HG03565 (cell line): ENCODE results near the gene TOMM7.
A peak's percentile ranks its signal among the peaks of the same experiment; 100 is the strongest.
"Not testable (repeated sequence)": the region's sequence is repeated elsewhere in the genome, so short reads cannot be mapped to it uniquely, and the experiment has no call there.

Experiments
- ATAC-seq: cut with Tn5 transposase; IDR thresholded peaks from one replicate; pipeline ENCODE4 v1.9.1; 2021; ENCODE audit warnings: mild to moderate bottlenecking, moderate library complexity; ENCODE audit not compliant: unreplicated experiment

Gene TOMM7

DNA sequence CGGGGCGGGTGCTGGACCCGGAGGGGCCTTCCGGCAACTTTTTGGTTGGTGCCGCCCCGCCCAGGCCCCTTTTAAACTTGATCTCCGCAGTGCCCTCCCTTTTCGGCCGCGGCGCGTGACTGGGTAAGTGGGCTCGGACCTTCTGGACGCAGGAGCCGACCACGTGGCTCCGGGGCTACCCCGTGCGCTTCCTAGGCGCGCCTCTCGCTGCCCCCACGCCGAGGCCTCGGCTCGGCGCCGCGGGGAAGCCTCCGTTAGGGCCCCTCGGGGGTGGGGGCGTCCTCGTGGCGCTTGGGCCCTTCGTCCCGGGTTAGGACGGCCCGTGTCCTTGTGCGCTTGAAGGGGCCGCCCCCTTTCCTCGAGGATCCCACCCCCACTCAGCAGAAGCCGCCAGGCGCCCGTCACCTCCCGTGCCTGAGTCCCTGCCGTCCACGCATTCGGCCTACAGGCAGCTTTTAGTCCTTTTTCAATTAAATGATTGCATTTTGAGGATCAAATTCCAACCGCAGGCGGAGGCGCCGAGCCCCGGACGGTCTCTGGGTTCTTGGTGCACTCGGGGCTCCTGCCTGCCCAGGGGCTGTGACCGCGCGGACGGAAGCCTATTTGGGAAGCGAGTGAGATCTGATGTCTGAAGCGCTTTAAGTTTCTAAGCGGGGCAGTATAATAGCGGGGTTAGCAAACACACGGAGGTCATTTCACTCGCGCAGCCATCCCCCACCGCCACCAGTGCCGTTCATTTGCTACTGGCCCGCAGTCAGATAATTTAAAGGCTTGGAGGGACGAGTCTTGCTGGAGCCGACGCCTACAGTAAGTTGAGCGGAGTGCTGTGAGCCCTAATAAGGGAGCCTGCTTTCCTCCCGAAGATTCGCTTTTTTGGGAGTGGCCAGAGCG lies 31.8 kb upstream of the TOMM7 start:
- ATAC-seq: peak; percentile 67

- peak; percentile 18 for ATAC-seq
These were observed 31.1 kb upstream of the TOMM7 start for GRCh38 chr7:22853674-22854157.

DNA sequence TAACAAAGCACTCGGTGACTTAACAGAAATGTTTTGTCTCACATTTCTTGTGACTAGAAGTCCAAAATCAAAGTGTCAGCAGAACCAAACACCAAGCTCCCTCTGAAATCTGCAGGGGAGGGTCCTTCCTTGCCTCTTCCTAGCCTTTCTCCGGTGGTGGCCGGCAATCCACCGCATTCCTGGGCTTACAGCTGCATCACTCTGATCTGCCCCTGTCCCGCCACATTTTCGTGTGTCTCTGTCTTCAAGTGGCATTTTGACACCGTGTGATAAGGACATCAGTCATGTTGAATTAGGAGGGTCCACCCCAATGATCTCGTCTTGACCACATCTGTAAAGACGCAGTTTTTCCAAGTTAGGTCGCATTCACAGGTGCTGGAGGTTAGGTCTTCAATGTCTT lies 30.5 kb upstream of the TOMM7 start:
- ATAC-seq: no peak

- ATAC-seq: no peak
These were observed 28.5 kb upstream of the TOMM7 start for GRCh38 chr7:22851145-22851544.

- ATAC-seq: not testable (repeated sequence)
These were observed 27.7 kb upstream of the TOMM7 start for GRCh38 chr7:22850394-22850793.

GRCh38 chr7:22849662-22850061 lies 27.0 kb upstream of the TOMM7 start:
- no peak for ATAC-seq

DNA sequence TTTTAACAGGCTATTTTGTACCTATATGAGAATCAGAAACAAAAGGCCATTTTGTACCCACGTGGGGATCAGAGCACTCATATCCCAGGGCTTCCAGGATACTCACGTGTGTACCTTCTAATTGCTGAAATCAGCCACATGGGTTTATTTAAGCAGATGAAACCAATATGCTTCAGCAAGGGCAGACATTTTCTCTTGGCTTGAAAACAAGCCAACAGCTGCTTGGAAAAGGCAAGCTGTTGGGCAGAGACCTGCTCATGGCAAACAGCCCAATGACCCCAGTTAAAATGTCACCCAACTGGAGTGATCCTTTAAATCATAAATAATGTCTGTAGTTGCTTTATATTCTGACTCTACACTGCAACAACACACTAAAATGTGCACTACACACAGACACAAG lies 26.5 kb upstream of the TOMM7 start:
- ATAC-seq: no peak

GRCh38 chr7:22846961-22847360 lies 24.3 kb upstream of the TOMM7 start:
- ATAC-seq: no peak

DNA sequence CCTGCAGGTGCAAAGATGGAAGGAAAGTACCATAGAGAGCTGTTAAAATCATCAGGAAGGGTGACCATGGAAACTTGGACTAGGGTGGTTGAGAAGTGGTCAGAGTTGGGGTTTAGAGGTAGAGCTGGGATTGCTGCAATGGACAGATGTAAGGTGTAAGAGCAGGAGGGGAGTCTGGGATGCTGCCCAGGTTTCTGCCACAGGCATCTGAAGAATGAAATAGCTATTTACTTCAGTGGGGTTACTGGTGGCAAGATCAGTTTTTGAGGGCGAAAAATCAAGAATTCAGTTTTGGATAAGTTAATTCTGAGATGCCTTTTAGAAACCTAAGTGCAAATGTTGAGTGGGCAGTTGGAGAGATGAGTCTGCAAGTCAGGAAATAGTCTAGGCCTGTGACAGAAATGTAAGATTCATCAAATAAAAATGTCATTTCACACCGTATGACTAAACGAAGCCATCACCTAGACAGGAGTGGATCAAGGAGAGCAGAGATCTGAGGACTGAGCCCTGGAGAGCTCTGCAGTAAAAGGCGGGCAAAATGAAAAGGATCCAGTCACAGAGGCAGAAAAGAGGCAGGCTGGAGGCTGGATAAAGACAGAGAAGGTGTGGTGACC lies 22.7 kb upstream of the TOMM7 start:
- ATAC-seq: no peak

DNA sequence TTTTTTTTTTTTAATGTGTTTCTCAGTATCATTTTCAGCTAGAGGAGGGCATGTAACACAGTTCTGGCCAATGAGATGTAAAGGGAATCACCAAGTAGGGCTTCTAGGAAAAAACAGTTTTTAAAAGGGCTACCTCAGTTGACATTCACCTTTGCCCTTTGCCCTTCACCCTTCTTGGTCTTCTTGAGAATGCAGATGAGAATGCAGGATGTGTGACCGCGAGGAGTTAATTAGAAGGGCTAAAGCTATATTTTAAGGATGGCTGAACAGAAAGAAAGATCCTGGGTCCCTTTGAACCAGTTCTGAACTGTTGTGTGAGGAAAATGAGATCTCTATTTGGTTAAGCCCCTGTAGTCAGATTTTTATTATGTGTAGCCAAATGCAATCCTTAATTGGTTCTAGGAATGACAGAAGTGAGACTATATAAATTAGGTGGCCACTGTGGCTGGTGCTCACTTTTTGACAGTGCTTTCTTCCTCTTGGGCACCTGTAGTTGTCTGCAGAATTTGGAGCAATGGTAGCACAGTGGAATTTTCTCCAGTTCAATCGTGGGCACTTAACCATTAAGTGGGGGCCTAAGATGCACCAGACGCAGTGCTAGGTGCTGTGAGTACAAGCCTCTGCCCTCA lies 21.1 kb upstream of the TOMM7 start:
- ATAC-seq: no peak

DNA sequence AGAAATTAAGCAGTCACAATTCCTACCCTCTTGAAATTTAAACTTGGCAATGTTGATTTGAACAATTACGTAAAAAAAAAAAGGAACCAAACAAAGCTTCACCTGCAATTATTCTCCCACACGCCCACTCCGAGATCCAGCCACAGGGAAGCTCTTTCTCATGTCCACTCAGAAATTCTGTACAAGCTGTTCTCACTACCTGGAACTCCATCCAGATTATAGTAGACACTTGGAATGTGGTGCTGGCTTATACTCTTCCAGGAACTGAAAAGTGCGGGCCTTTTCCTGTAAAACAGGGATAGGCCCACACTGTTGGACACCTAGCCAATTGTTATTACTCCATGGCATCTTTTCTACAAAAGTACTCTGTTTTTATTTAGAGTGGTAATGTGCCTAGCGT lies 20.3 kb upstream of the TOMM7 start:
- no peak for ATAC-seq

- no peak for ATAC-seq
These were observed 19.8 kb upstream of the TOMM7 start for GRCh38 chr7:22842383-22842941.

DNA sequence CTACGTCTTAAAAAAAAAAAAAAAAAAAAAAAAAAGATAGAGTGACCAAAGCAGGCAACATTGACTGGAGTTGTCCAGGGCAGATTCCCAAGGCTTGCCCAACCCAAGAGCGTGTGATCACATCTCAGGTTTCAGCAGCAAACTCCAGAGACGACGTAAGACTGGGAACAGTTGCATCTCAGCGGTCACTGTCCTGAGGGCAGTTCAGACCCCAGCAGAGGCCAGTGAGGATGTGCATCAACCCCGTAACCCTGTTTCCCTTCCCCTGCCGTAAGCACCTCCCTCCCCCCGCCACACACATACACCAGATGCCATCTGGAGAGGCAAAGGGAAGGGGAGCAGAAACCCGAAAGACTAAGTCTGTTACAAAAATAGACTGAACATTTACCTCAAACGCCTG lies 19.3 kb upstream of the TOMM7 start:
- no peak for ATAC-seq

GRCh38 chr7:22837308-22837707 lies 14.7 kb upstream of the TOMM7 start:
- ATAC-seq: no peak

DNA sequence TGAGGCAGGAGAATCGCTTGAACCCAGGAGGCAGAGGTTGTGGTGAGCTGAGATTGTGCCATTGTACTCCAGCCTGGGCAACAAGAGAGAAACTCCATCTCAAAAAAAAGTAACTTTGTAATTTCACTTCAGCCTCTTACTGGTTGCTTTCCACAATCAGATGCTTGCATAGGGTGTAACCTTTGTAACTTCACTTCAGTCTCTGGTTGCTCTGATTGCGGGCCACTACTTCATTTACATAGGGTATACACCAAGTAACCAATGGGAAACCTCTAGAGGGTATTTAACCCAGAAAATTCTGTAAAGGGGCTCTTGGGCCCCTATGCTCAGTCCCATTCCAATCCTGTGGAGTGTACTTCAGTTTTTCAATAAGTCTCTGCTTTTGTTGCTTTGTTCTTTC lies 13.9 kb upstream of the TOMM7 start:
- not testable (repeated sequence) for ATAC-seq

GRCh38 chr7:22833957-22834356 lies 11.3 kb upstream of the TOMM7 start:
- ATAC-seq: no peak

DNA sequence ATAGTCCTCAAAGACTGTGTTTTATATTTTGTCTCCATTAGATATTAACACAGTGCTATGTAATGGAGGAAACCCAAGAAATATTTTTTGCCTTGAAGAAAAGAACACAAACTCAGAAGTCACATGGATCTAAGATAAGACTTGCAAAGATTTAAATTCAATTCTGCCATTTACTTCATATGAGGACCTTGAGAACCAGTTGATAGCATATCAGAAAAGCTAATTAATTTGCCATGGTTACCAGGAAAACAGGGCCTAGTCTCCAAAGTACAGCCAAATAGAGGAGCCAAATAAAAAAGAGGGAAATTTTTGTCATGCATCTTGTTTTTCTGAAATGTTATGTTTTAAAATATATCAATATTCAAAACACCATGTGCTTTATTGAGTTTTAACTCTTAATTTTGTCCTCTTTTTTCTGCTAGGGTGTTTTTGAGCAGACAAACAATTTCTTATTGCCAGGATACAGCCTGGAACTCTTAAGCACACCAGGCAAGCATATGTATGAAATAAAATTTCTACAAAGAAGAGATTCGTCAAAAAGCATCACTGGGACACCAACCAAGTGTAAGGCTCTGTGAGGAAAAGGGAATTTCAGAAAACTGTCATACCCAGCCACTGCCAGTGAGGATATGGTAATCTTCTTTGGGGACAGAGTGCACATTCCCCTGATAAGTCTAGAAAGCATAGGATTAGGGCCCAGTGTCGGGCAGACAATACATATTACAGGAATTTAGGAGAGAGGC lies 10.6 kb upstream of the TOMM7 start:
- ATAC-seq: no peak

- no peak for ATAC-seq
These were observed 9.8 kb upstream of the TOMM7 start for GRCh38 chr7:22832401-22832800.

- ATAC-seq: no peak
These were observed 9.1 kb upstream of the TOMM7 start for GRCh38 chr7:22831602-22832305.

DNA sequence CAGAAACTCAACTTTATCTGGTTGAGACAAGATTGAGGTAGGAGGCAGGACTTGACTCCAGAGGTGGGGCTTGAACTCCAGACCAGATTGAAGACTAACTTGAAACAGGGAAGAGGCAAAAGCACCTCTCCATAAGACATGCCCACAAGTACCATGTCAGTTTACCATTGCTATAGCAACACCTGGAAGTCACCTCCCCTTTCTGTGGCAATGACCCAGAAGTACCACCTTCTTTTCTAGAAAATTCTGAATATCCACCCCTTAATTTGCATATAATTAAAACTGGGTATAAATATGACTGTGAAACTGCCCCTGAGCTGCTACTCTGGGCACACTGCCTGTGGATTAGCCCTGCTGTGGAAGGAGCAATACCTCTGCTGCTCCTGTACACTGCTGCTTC lies 4.9 kb upstream of the TOMM7 start:
- no peak for ATAC-seq
